ENCODE results near the gene CHST15.

The CHST15 gene

GRCh38 chr10:124027031-124027611, 66.3 kb downstream of the CHST15 start:
- Histone ChIP-seq H3K9ac (ENCODE audit: low read length) (no peak overlapping the region), H3K9me3 (ENCODE audit: low read length) (no peaks in the 10 kb centered on the region), H3K27me3 (ENCODE audit: control insufficient read depth in 1 of 2, insufficient read depth in 2 of 2, low read length in 2 of 2) (no peaks in the 10 kb centered on the region), H3K4me1 (ENCODE audit: insufficient read depth, low read length) (peaks cover 54% of the 10 kb centered on the region), H3K27ac (ENCODE audit: low read depth, low read length) (no peak overlapping the region), H3K4me3 (ENCODE audit: low read depth in 1 of 2, low read length in 2 of 2) (no peak overlapping the region), H3K36me3 (ENCODE audit: insufficient read depth, low read length) (peaks cover 42% of the 10 kb centered on the region)

GRCh38 chr10:124026589-124026939, 66.8 kb downstream of the CHST15 start:
- H3K4me1 ChIP-seq (ENCODE audit: insufficient read depth, low read length): peaks cover 48% of the 10 kb centered on the region
- H3K27me3 ChIP-seq (ENCODE audit: control insufficient read depth in 1 of 2, insufficient read depth in 2 of 2, low read length in 2 of 2): no peaks in the 10 kb centered on the region
- peaks cover 42% of the 10 kb centered on the region for H3K36me3 ChIP-seq (ENCODE audit: insufficient read depth, low read length)
- H3K9ac ChIP-seq (ENCODE audit: low read length): no peak overlapping the region
- H3K27ac ChIP-seq (ENCODE audit: low read depth, low read length): no peak overlapping the region
- no peak overlapping the region for H3K4me3 ChIP-seq (ENCODE audit: low read depth in 1 of 2, low read length in 2 of 2)
- H3K9me3 ChIP-seq (ENCODE audit: low read length): no peaks in the 10 kb centered on the region

GRCh38 chr10:124025660-124026588, 67.5 kb downstream of the CHST15 start:
- H3K27ac ChIP-seq (ENCODE audit: low read depth, low read length): no peak overlapping the region
- no peak overlapping the region for H3K9ac ChIP-seq (ENCODE audit: low read length)
- H3K4me3 ChIP-seq (ENCODE audit: low read depth in 1 of 2, low read length in 2 of 2): no peak overlapping the region
- no peaks in the 10 kb centered on the region for H3K27me3 ChIP-seq (ENCODE audit: control insufficient read depth in 1 of 2, insufficient read depth in 2 of 2, low read length in 2 of 2)
- H3K4me1 ChIP-seq (ENCODE audit: insufficient read depth, low read length): peaks cover 42% of the 10 kb centered on the region
- peaks cover 39% of the 10 kb centered on the region for H3K36me3 ChIP-seq (ENCODE audit: insufficient read depth, low read length)
- H3K9me3 ChIP-seq (ENCODE audit: low read length): no peaks in the 10 kb centered on the region

- H3K9me3 ChIP-seq (ENCODE audit: low read length): no peaks in the 10 kb centered on the region
Measured at GRCh38 chr10:124025152-124025551, 68.2 kb downstream of the CHST15 start.

GRCh38 chr10:124022066-124022465, 71.3 kb downstream of the CHST15 start:
- Histone ChIP-seq H3K9ac (ENCODE audit: low read length) (no peak overlapping the region), H3K27me3 (ENCODE audit: control insufficient read depth in 1 of 2, insufficient read depth in 2 of 2, low read length in 2 of 2) (no peaks in the 10 kb centered on the region), H3K36me3 (ENCODE audit: insufficient read depth, low read length) (peaks cover 24% of the 10 kb centered on the region), H3K4me3 (ENCODE audit: low read depth in 1 of 2, low read length in 2 of 2) (no peak overlapping the region), H3K4me1 (ENCODE audit: insufficient read depth, low read length) (peaks cover 36% of the 10 kb centered on the region), H3K27ac (ENCODE audit: low read depth, low read length) (no peak overlapping the region), H3K9me3 (ENCODE audit: low read length) (no peaks in the 10 kb centered on the region)

More at GRCh38 chr10:124025152-124025551, 68.2 kb downstream of the CHST15 start:
- peaks cover 39% of the 10 kb centered on the region for H3K36me3 ChIP-seq (ENCODE audit: insufficient read depth, low read length)
- H3K4me1 ChIP-seq (ENCODE audit: insufficient read depth, low read length): peaks cover 40% of the 10 kb centered on the region
- H3K9ac ChIP-seq (ENCODE audit: low read length): no peak overlapping the region
- H3K4me3 ChIP-seq (ENCODE audit: low read depth in 1 of 2, low read length in 2 of 2): no peak overlapping the region
- H3K27ac ChIP-seq (ENCODE audit: low read depth, low read length): no peak overlapping the region
- H3K27me3 ChIP-seq (ENCODE audit: control insufficient read depth in 1 of 2, insufficient read depth in 2 of 2, low read length in 2 of 2): no peaks in the 10 kb centered on the region

- Histone ChIP-seq H3K4me1 (ENCODE audit: insufficient read depth, low read length) (peaks cover 28% of the 10 kb centered on the region), H3K27ac (ENCODE audit: low read depth, low read length) (no peak overlapping the region), H3K36me3 (ENCODE audit: insufficient read depth, low read length) (peaks cover 24% of the 10 kb centered on the region), H3K4me3 (ENCODE audit: low read depth in 1 of 2, low read length in 2 of 2) (no peak overlapping the region), H3K9ac (ENCODE audit: low read length) (no peak overlapping the region), H3K27me3 (ENCODE audit: control insufficient read depth in 1 of 2, insufficient read depth in 2 of 2, low read length in 2 of 2) (no peaks in the 10 kb centered on the region), H3K9me3 (ENCODE audit: low read length) (no peaks in the 10 kb centered on the region)
Measured at GRCh38 chr10:124020981-124021815, 72.2 kb downstream of the CHST15 start.

GRCh38 chr10:124019886-124020797, 73.3 kb downstream of the CHST15 start:
- Histone ChIP-seq H3K27me3 (ENCODE audit: control insufficient read depth in 1 of 2, insufficient read depth in 2 of 2, low read length in 2 of 2) (no peaks in the 10 kb centered on the region), H3K9me3 (ENCODE audit: low read length) (no peaks in the 10 kb centered on the region), H3K9ac (ENCODE audit: low read length) (no peak overlapping the region), H3K4me3 (ENCODE audit: low read depth in 1 of 2, low read length in 2 of 2) (no peak overlapping the region), H3K27ac (ENCODE audit: low read depth, low read length) (no peak overlapping the region), H3K4me1 (ENCODE audit: insufficient read depth, low read length) (peaks cover 17% of the 10 kb centered on the region), H3K36me3 (ENCODE audit: insufficient read depth, low read length) (peaks cover 24% of the 10 kb centered on the region)

- H3K9ac ChIP-seq (ENCODE audit: low read length): no peak overlapping the region
- no peaks in the 10 kb centered on the region for H3K27me3 ChIP-seq (ENCODE audit: control insufficient read depth in 1 of 2, insufficient read depth in 2 of 2, low read length in 2 of 2)
- H3K4me3 ChIP-seq (ENCODE audit: low read depth in 1 of 2, low read length in 2 of 2): no peak overlapping the region
- no peak overlapping the region for H3K27ac ChIP-seq (ENCODE audit: low read depth, low read length)
- peaks cover 25% of the 10 kb centered on the region for H3K36me3 ChIP-seq (ENCODE audit: insufficient read depth, low read length)
- H3K9me3 ChIP-seq (ENCODE audit: low read length): no peaks in the 10 kb centered on the region
- H3K4me1 ChIP-seq (ENCODE audit: insufficient read depth, low read length): peaks cover 10% of the 10 kb centered on the region
Measured at GRCh38 chr10:124018886-124019525, 74.4 kb downstream of the CHST15 start.

GRCh38 chr10:124017729-124018128, 75.7 kb downstream of the CHST15 start:
- H3K9me3 ChIP-seq (ENCODE audit: low read length): no peaks in the 10 kb centered on the region
- no peak overlapping the region for H3K27ac ChIP-seq (ENCODE audit: low read depth, low read length)
- peaks cover 25% of the 10 kb centered on the region for H3K36me3 ChIP-seq (ENCODE audit: insufficient read depth, low read length)
- no peak overlapping the region for H3K9ac ChIP-seq (ENCODE audit: low read length)
- no peaks in the 10 kb centered on the region for H3K27me3 ChIP-seq (ENCODE audit: control insufficient read depth in 1 of 2, insufficient read depth in 2 of 2, low read length in 2 of 2)
- no peak overlapping the region for H3K4me3 ChIP-seq (ENCODE audit: low read depth in 1 of 2, low read length in 2 of 2)
- peaks cover 10% of the 10 kb centered on the region for H3K4me1 ChIP-seq (ENCODE audit: insufficient read depth, low read length)

- H3K36me3 ChIP-seq (ENCODE audit: insufficient read depth, low read length): peaks cover 27% of the 10 kb centered on the region
- H3K9ac ChIP-seq (ENCODE audit: low read length): no peak overlapping the region
- H3K27ac ChIP-seq (ENCODE audit: low read depth, low read length): no peak overlapping the region
- H3K4me3 ChIP-seq (ENCODE audit: low read depth in 1 of 2, low read length in 2 of 2): no peak overlapping the region
- H3K9me3 ChIP-seq (ENCODE audit: low read length): no peaks in the 10 kb centered on the region
- peaks cover 10% of the 10 kb centered on the region for H3K4me1 ChIP-seq (ENCODE audit: insufficient read depth, low read length)
- no peaks in the 10 kb centered on the region for H3K27me3 ChIP-seq (ENCODE audit: control insufficient read depth in 1 of 2, insufficient read depth in 2 of 2, low read length in 2 of 2)
Measured at GRCh38 chr10:124016804-124017375, 76.5 kb downstream of the CHST15 start.

Data from muscle layer of colon (tissue), 2 donors.